ENCODE results near the gene ERN1. TPM values are rescaled to one million over a fixed set of nuclear protein-coding genes. Genes with fewer than 3 reads are reported as not detected.

Gene ERN1
- total and polyA plus RNA-seq, 2 of the 13 experiments (the other 11 are each of a cell fraction or from before 2014, with no cell fraction given): 6.0 to 12.7 TPM

GRCh38 chr17:64147110-64148016 lies 17.4 kb upstream of the ERN1 start (continued):
- TF ChIP-seq LCORL (IDR thresholded peaks at IDR 0.05) (no peak), LCORL (CRISPR knock-in tag; IDR thresholded peaks at IDR 0.05) (peak; percentile 31; the same call in 1 of the 2 replicates), IKZF4 (CRISPR knock-in tag; IDR thresholded peaks at IDR 0.05; ENCODE audit: borderline replicate concordance, low read depth, not compliant biosample characterization) (no peak), CC2D1A (CRISPR knock-in tag; IDR thresholded peaks at IDR 0.05) (no peak), ATM (IDR thresholded peaks at IDR 0.05; ENCODE audit: borderline replicate concordance) (no peak), MYNN (CRISPR knock-in tag; IDR thresholded peaks at IDR 0.05; ENCODE audit: low read depth) (no peak), MEIS1 (CRISPR knock-in tag; IDR thresholded peaks at IDR 0.05; ENCODE audit: borderline replicate concordance) (no peak), NCOA2 (CRISPR knock-in tag; IDR thresholded peaks at IDR 0.05) (0 out of 2 replicates have a peak, but pooled peaks have one; percentile 29), ZNF564 (CRISPR knock-in tag; IDR thresholded peaks at IDR 0.05) (no peak), ZNF143 (CRISPR knock-in tag; IDR thresholded peaks at IDR 0.05) (0 out of 2 replicates have a peak, but pooled peaks have one; percentile 21), FOXK1 (CRISPR knock-in tag; IDR thresholded peaks at IDR 0.05; ENCODE audit: borderline replicate concordance, low read depth) (0 out of 2 replicates have a peak, but pooled peaks have one; percentile 29), ZBTB21 (CRISPR knock-in tag; IDR thresholded peaks at IDR 0.05) (0 out of 2 replicates have a peak, but pooled peaks have one; percentile 30), CEBPG (CRISPR knock-in tag; IDR thresholded peaks at IDR 0.05) (peak; percentile 98), NR2F1 (CRISPR knock-in tag; IDR thresholded peaks at IDR 0.05) (0 out of 4 replicates have a peak, but pooled peaks of 1 of the 2 experiments have one; percentile 2), BRD4 (CRISPR knock-in tag; IDR thresholded peaks at IDR 0.05) (no peak), ZBTB8A (CRISPR knock-in tag; IDR thresholded peaks at IDR 0.05; ENCODE audit: borderline replicate concordance, low read depth) (no peak), NFKB2 (CRISPR knock-in tag; IDR thresholded peaks at IDR 0.05; ENCODE audit: borderline replicate concordance) (no peak), SMAD9 (CRISPR knock-in tag; IDR thresholded peaks at IDR 0.05) (no peak), BORCS8-MEF2B (CRISPR knock-in tag; IDR thresholded peaks at IDR 0.05) (peak; percentile 63; the same call in 1 of the 2 replicates), ZFX (CRISPR knock-in tag; IDR thresholded peaks at IDR 0.05; ENCODE audit: low read depth) (peak; percentile 53; the same call in 1 of the 2 replicates), MIER2 (CRISPR knock-in tag; IDR thresholded peaks at IDR 0.05) (0 out of 2 replicates have a peak, but pooled peaks have one; percentile 9), PRPF4 (IDR thresholded peaks at IDR 0.05; ENCODE audit: low read depth, low read length, poor library complexity, severe bottlenecking) (no peak), HOXA9 (CRISPR knock-in tag; IDR thresholded peaks at IDR 0.05; ENCODE audit: borderline replicate concordance) (no peak), YY1 (IDR thresholded peaks at IDR 0.05; ENCODE audit: insufficient read depth, insufficient replicate concordance, low read depth, low read length) (no peak), NCOR1 (IDR thresholded peaks at IDR 0.05; ENCODE audit: borderline replicate concordance, low read length) (peak; percentile 55; the same call in 1 of the 2 replicates), ZNF501 (CRISPR knock-in tag; IDR thresholded peaks at IDR 0.05) (no peak)
- TF ChIP-seq, protein P1, sequence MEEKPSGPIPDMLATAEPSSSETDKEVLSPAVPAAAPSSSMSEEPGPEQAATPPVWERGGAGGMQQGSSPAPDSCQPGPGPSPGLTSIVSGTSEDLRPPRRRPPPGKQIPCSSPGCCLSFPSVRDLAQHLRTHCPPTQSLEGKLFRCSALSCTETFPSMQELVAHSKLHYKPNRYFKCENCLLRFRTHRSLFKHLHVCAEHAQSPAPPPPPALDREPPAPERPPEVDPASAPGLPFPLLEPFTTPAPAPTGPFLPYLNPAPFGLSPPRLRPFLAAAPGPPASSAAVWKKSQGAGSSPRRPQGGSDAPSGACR (CRISPR knock-in tag; IDR thresholded peaks at IDR 0.05): peak; percentile 30; the same call in 1 of the 2 replicates
- TF ChIP-seq, protein P2, sequence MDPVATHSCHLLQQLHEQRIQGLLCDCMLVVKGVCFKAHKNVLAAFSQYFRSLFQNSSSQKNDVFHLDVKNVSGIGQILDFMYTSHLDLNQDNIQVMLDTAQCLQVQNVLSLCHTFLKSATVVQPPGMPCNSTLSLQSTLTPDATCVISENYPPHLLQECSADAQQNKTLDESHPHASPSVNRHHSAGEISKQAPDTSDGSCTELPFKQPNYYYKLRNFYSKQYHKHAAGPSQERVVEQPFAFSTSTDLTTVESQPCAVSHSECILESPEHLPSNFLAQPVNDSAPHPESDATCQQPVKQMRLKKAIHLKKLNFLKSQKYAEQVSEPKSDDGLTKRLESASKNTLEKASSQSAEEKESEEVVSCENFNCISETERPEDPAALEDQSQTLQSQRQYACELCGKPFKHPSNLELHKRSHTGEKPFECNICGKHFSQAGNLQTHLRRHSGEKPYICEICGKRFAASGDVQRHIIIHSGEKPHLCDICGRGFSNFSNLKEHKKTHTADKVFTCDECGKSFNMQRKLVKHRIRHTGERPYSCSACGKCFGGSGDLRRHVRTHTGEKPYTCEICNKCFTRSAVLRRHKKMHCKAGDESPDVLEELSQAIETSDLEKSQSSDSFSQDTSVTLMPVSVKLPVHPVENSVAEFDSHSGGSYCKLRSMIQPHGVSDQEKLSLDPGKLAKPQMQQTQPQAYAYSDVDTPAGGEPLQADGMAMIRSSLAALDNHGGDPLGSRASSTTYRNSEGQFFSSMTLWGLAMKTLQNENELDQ (CRISPR knock-in tag; IDR thresholded peaks at IDR 0.05; ENCODE audit: borderline replicate concordance): no peak

Data from HepG2 (cell line).